Lower leg skin (tissue), 4 donors: ENCODE data around the gene ATL1. TPM values are rescaled to one million over a fixed set of nuclear protein-coding genes. Genes with fewer than 3 reads are reported as not detected.
A peak's percentile ranks its signal among the peaks of the same experiment; 100 is the strongest.
"Not testable (repeated sequence)": the region's sequence is repeated elsewhere in the genome, so short reads cannot be mapped to it uniquely, and the experiment has no call there.

ENCODE experiments used
- DNase-seq, 2 donors: peaks; one replicate each; pipeline ENCODE4 v3.0.0-alpha.2; 2019; ENCODE audit warnings: low spot score in 2 of 2
- H3K4me3 ChIP-seq: fragments of 200-600 bp; sonication (generic); 2 replicates; pipeline ENCODE4 v1.5.1; 2017; ENCODE audit warnings: mild to moderate bottlenecking, low read depth; ENCODE audit not compliant: poor library complexity, severe bottlenecking
- CTCF ChIP-seq, 3 donors: fragments of 450-650 bp; IDR thresholded peaks; one replicate each; pipeline ENCODE4 v1.5.1; 2016; ENCODE audit warnings: antibody characterized with exemption in 3 of 3, mild to moderate bottlenecking in 3 of 3, moderate library complexity in 2 of 3
- POLR2A ChIP-seq, 2 donors: fragments of 450-650 bp; IDR thresholded peaks; one replicate each; pipeline ENCODE4 v1.6.1; 2016 to 2017; ENCODE audit warnings: antibody characterized with exemption in 2 of 2, mild to moderate bottlenecking in 1 of 2, moderate library complexity in 1 of 2
- WGBS, 2 donors: methylation state at CpG; one replicate each; pipeline ENCODE4 v1.1.5; 2018; 5-methylcytosine and 5-hydroxymethylcytosine counted together
- intact Hi-C: fragments of 100-400 bp; cut with DNase I; formaldehyde crosslinking; loops from one replicate; pipeline ENCODE4 v1.15.0; 2023; ENCODE audit warnings: low total_unique reads
- total RNA-seq, 4 donors: library from RNA; depleted of rRNA; stranded (reverse); fragments of >200 nt; gene quantifications; one replicate each; pipeline ENCODE4 v1.1.0, GENCODE V29; 2016

ATL1 gene
- total RNA-seq, 4 donors from 2014 or later = 9.8 to 27.0 (median 15.8) TPM

- TF ChIP-seq CTCF (IDR thresholded peaks at IDR 0.05) (no peak), POLR2A (IDR thresholded peaks at IDR 0.05) (no peak)
- 82 to 89% methylated on average over 3 of the region's 3 CpGs for WGBS, 2 donors
- intact Hi-C loops = loop anchor here (2.0 kb wide), 1 partner anchor 59 kb away; no protein-coding TSS in a partner anchor
- H3K4me3 ChIP-seq = no peak overlapping the region
- DNase-seq = no peak
Observed at GRCh38 chr14:50551877-50552276, 8.1 kb upstream of the ATL1 start.

DNA sequence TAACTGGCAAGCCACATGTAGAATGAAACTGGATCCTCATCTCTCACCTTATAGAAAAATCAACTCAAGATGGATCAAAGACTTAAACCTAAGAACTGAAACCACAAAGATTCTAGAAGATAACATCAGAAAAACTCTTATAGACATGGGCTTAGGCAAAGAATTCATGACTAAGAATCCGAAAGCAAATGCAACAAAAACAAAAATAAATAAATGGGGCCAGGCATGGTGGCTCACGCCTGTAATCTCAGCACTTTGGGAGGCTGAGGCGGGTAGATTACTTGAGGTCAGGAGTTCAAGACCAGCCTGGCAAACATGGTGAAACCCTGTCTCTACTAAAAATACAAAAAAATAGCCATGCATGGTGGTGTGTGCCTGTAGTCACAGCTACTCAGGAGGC lies 7.1 kb upstream of the ATL1 start:
- H3K4me3 ChIP-seq, intact Hi-C loops, DNase-seq: not testable (repeated sequence)
- WGBS, 2 donors = 83 to 93% methylated on average over 3 of the region's 3 CpGs

- DNase-seq = peak; percentile 78 to 96
- 0 to 1% methylated on average over 21 of the region's 21 CpGs for WGBS, 2 donors
- TF ChIP-seq POLR2A (IDR thresholded peaks at IDR 0.05) (no peak), CTCF (IDR thresholded peaks at IDR 0.05) (no peak)
- intact Hi-C loops = no loop called here
- H3K4me3 ChIP-seq = peak overlapping the region; percentile 70
Observed at GRCh38 chr14:50560931-50561285, 963 bp downstream of the ATL1 start.

DNA sequence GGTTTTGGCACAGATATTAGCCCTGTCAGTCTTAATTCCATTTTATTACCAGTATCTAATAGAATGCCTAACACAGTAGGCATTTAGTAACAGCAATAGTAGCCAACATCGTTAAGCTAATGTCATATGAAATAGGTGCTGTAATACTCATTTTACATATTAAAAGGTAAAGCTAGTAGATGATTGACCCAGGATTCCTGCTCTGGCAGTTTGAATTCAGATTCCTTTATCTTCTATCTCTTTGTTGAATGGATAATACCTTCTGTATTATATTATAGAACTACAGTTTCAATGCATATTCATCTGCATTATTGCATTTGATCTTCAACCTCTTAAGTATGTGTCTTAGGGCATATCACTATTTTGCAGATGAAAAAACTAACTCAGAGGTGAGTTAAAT lies 2.9 kb downstream of the ATL1 start:
- 51 to 55% methylated on average over 1 of the region's 1 CpG for WGBS, 2 donors
- intact Hi-C loops = no loop called here

DNA sequence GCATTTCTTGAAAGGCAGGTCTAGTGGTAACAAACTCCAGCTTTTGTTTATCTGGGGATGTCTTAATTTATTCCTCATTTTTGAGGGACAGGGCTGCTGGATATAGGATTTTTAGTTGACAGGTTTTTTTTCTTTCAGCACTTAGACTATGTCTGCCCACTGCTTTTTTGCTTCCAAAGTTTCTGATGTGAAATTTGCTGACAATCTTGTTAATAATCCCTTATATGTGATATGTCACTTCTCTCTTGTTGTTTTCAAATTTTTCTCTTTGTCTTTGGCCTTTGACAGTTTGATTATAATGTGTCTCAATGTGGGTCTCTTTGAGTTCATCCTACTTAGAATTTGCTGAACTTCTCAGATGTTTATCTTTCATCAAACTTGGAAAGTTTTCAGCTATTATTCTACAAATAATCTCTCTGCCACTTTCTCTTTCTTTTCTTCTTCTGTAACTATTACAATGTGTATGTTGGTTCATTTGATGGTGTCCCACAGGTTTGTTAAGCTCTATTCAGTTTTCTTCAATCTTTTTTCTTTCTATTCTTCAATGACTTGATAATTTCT lies 9.8 kb downstream of the ATL1 start:
- DNase-seq = no peak
- TF ChIP-seq POLR2A (IDR thresholded peaks at IDR 0.05) = no peak
- TF ChIP-seq CTCF (IDR thresholded peaks at IDR 0.05) = no peak
- no peak overlapping the region for H3K4me3 ChIP-seq
- intact Hi-C loops = no loop called here

More for the DNA sequence above, 2.9 kb downstream of the ATL1 start:
- no peak overlapping the region for H3K4me3 ChIP-seq
- DNase-seq = no peak
- TF ChIP-seq POLR2A (IDR thresholded peaks at IDR 0.05) = no peak
- TF ChIP-seq CTCF (IDR thresholded peaks at IDR 0.05) = no peak

GRCh38 chr14:50573862-50574261 lies 13.9 kb downstream of the ATL1 start:
- TF ChIP-seq CTCF (IDR thresholded peaks at IDR 0.05) = no peak
- TF ChIP-seq POLR2A (IDR thresholded peaks at IDR 0.05) = no peak
- DNase-seq = no peak
- intact Hi-C loops = no loop called here
- 79 to 84% methylated on average over 2 of the region's 2 CpGs for WGBS, 2 donors
- H3K4me3 ChIP-seq = no peak overlapping the region
